ENCODE data around the gene IFNK.

Gene IFNK

GRCh38 chr9:27539479-27540441 is 15.7 kb downstream of the IFNK start:
- peak; percentile 56 for DNase-seq

GRCh38 chr9:27540502-27540901 is 16.4 kb downstream of the IFNK start:
- DNase-seq, result no peak

- no peak for DNase-seq
Measured at GRCh38 chr9:27541740-27542139, 17.6 kb downstream of the IFNK start.

- DNase-seq, result no peak
Measured at GRCh38 chr9:27542508-27542907, 18.4 kb downstream of the IFNK start.

- no peak for DNase-seq
Measured at GRCh38 chr9:27545471-27545870, 21.4 kb downstream of the IFNK start.

GRCh38 chr9:27548055-27548741 is 24.1 kb downstream of the IFNK start:
- peak; percentile 38 for DNase-seq

GRCh38 chr9:27549196-27549755 is 25.2 kb downstream of the IFNK start:
- no peak for DNase-seq

GRCh38 chr9:27554712-27555111 is 30.6 kb downstream of the IFNK start:
- no peak for DNase-seq

GRCh38 chr9:27556470-27556869 is 32.4 kb downstream of the IFNK start:
- DNase-seq, result no peak

- DNase-seq, result no peak
Measured at GRCh38 chr9:27558307-27558706, 34.2 kb downstream of the IFNK start.

- DNase-seq, result no peak
Measured at GRCh38 chr9:27560457-27560856, 36.4 kb downstream of the IFNK start.

- DNase-seq, result no peak
Measured at GRCh38 chr9:27561685-27562084, 37.6 kb downstream of the IFNK start.

- peak; percentile 76 for DNase-seq
Measured at GRCh38 chr9:27563738-27564430, 39.8 kb downstream of the IFNK start.

- peak; percentile 88 for DNase-seq
Measured at GRCh38 chr9:27564670-27565069, 40.6 kb downstream of the IFNK start.

GRCh38 chr9:27565696-27566095 is 41.6 kb downstream of the IFNK start:
- peak; percentile 9 for DNase-seq

GRCh38 chr9:27566118-27566517 is 42.0 kb downstream of the IFNK start:
- peak; percentile 21 for DNase-seq

GRCh38 chr9:27569406-27569805 is 45.3 kb downstream of the IFNK start:
- DNase-seq, result no peak

GRCh38 chr9:27571011-27571410 is 46.9 kb downstream of the IFNK start:
- peak; percentile 12 for DNase-seq

GRCh38 chr9:27572061-27572460 is 48.0 kb downstream of the IFNK start:
- DNase-seq, result no peak

- DNase-seq, result peak; percentile 83
Measured at GRCh38 chr9:27572566-27572917, 48.5 kb downstream of the IFNK start.

GRCh38 chr9:27572918-27573633 is 49.0 kb downstream of the IFNK start, which contains the start of gene C9orf72:
Gene C9orf72, minus strand, starts transcription at chr9:27573481. Its CDS starts 6,361 bp downstream, at chr9:27567120.
- no peak for DNase-seq
